ENCODE results near the gene NEURL4. TPM values are rescaled to one million over a fixed set of nuclear protein-coding genes. Genes with fewer than 3 reads are reported as not detected.
"Not testable (repeated sequence)": the region's sequence is repeated elsewhere in the genome, so short reads cannot be mapped to it uniquely, and the experiment has no call there.

NEURL4 gene
- total RNA-seq, 1 donor from 2014 or later = 28.0 TPM

DNA sequence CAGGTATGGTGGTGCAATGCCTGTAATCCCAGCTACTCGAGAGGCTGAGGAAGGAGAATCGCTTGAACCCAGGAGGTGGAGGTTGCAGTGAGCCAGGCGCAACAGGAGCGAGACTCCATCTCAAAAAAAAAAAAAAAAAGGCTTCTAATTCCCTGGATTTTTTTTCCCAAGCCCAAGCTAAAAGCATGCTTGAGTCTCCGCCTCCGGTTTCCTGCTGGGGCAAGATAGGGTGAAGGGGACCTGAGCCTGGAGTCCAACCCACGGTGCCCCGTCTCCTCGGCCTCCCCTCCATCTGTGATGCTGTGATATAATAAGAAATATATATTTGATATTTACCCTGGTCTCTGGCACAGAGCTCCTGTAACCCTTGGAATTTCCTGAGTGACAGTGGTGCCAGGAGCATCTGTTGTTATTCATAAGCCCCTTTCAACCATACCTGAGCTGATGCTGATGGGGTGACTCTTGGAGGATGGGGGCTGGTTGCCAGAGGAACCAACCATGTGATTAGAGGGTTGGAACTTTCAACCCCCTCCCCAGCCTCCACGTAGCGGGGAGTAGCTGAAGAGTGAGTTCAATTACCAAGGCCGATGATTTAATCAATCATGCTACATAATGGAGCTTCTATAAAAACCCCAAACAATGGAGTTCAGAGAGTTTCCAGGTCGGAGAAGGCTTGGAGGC, 38.9 kb upstream of the NEURL4 start:
- no peaks in the 10 kb centered on the region for H3K9me3 Mint-ChIP-seq (ENCODE audit: low read depth)
- no peak overlapping the region for H3K27ac Mint-ChIP-seq (ENCODE audit: unreplicated experiment)
- TF ChIP-seq, protein P1, sequence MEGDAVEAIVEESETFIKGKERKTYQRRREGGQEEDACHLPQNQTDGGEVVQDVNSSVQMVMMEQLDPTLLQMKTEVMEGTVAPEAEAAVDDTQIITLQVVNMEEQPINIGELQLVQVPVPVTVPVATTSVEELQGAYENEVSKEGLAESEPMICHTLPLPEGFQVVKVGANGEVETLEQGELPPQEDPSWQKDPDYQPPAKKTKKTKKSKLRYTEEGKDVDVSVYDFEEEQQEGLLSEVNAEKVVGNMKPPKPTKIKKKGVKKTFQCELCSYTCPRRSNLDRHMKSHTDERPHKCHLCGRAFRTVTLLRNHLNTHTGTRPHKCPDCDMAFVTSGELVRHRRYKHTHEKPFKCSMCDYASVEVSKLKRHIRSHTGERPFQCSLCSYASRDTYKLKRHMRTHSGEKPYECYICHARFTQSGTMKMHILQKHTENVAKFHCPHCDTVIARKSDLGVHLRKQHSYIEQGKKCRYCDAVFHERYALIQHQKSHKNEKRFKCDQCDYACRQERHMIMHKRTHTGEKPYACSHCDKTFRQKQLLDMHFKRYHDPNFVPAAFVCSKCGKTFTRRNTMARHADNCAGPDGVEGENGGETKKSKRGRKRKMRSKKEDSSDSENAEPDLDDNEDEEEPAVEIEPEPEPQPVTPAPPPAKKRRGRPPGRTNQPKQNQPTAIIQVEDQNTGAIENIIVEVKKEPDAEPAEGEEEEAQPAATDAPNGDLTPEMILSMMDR (IDR thresholded peaks at IDR 0.05) = no peak
- H3K4me1 Mint-ChIP-seq (ENCODE audit: low read depth) = no peaks in the 10 kb centered on the region
- H3K27me3 Mint-ChIP-seq (ENCODE audit: low read depth) = peaks cover 10% of the 10 kb centered on the region
- no peak overlapping the region for H3K4me3 Mint-ChIP-seq (ENCODE audit: unreplicated experiment)
- H3K36me3 Mint-ChIP-seq (ENCODE audit: low read depth) = peaks cover 2% of the 10 kb centered on the region
- DNase-seq (ENCODE audit: low spot score) = no peak

DNA sequence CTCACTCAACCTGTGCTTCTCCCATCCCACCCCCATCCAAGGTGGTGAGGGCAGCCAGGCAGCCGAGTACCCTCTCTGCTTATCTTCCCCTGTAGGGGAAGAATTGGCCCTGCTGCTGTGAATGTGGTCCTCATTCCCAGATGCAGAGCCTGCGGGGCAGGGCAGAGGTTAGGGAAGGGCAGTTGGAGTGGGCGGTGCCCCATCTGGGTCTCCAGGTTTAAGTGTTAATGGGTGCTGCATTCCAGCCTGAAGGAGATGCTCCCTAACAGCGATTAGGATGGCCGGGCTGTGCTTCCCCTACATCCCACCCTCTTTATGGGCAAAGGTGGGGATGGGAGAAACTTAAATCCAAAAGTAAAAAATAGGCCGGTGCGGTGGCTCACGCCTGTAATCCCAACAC, 37.9 kb upstream of the NEURL4 start:
- TF ChIP-seq, protein P1 (IDR thresholded peaks at IDR 0.05) = no peak
- Mint-ChIP-seq H3K4me1 (ENCODE audit: low read depth) (no peaks in the 10 kb centered on the region), H3K27ac (ENCODE audit: unreplicated experiment) (no peak overlapping the region), H3K9me3 (ENCODE audit: low read depth) (no peaks in the 10 kb centered on the region), H3K36me3 (ENCODE audit: low read depth) (peaks cover 2% of the 10 kb centered on the region), H3K27me3 (ENCODE audit: low read depth) (peaks cover 10% of the 10 kb centered on the region), H3K4me3 (ENCODE audit: unreplicated experiment) (no peak overlapping the region)
- no peak for DNase-seq (ENCODE audit: low spot score)

DNA sequence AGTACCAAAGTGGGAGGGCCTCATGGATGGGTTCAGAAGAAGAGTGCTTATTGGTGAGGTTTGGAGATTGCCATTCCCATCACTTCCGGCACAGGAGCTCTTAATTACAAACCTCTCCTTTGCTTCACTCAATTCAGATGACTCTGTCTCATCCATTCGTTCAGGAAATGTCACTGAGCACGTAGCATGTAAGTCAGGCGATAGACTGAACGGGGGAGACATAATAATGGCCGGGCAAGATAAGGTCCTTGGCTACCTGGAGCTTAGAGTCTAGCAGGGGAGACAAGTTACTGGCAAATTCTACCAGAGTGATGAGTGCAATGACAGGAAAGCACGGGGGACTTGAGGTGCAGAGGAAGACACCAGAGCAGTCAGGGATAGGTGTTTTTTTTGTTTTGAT, 36.8 kb upstream of the NEURL4 start:
- peaks cover 10% of the 10 kb centered on the region for H3K27me3 Mint-ChIP-seq (ENCODE audit: low read depth)

DNA sequence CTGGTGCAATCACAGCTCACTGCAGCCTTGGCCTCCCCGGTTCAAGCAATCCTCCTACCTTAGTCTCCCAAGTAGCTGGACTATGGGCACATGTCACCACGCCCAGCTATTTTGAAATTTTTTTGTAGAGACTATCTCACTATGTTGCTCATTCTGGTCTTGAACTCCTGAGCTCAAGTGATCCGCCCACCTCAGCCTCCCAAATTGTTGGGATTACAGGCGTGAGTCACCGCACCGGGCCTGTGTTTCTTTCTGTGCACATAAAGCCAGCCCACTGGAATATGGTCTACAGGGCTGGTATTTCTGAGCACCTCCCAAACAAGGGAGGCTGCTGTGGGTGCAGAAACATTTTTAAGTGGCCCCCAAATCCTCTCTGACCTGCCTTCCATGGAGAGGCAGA, 34.2 kb upstream of the NEURL4 start:
- Mint-ChIP-seq H3K36me3 (ENCODE audit: low read depth) (peaks cover 2% of the 10 kb centered on the region), H3K9me3 (ENCODE audit: low read depth) (no peaks in the 10 kb centered on the region)

More for the DNA sequence above, 36.8 kb upstream of the NEURL4 start:
- H3K27ac Mint-ChIP-seq (ENCODE audit: unreplicated experiment); H3K36me3 Mint-ChIP-seq (ENCODE audit: low read depth); DNase-seq (ENCODE audit: low spot score); H3K9me3 Mint-ChIP-seq (ENCODE audit: low read depth); H3K4me3 Mint-ChIP-seq (ENCODE audit: unreplicated experiment); H3K4me1 Mint-ChIP-seq (ENCODE audit: low read depth): not testable (repeated sequence)

DNA sequence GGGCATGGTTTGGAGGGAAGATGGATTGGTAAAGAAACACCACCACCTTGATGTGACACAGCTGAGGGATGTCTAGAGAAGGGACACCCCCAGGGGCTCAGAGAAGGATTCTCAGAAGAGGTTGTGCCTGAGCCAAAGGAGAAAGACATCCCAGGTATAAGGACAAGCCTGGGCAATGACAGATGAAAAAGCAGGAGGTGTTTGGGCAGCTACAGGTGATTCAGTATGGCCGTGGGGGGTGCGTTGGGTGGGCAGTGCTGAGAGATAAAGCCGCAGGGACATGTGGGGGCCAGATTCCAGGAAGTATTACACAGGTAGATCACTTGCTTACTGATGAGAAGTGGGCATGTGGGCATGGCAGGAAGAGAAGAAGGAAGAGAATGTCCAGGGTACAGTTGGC, 32.8 kb upstream of the NEURL4 start:
- H3K9me3 Mint-ChIP-seq (ENCODE audit: low read depth) = no peaks in the 10 kb centered on the region
- no peaks in the 10 kb centered on the region for H3K36me3 Mint-ChIP-seq (ENCODE audit: low read depth)
- TF ChIP-seq, protein P1 (IDR thresholded peaks at IDR 0.05) = no peak
- no peak overlapping the region for H3K27ac Mint-ChIP-seq (ENCODE audit: unreplicated experiment)
- H3K4me3 Mint-ChIP-seq (ENCODE audit: unreplicated experiment) = no peak overlapping the region
- no peak for DNase-seq (ENCODE audit: low spot score)
- H3K4me1 Mint-ChIP-seq (ENCODE audit: low read depth) = no peaks in the 10 kb centered on the region
- no peaks in the 10 kb centered on the region for H3K27me3 Mint-ChIP-seq (ENCODE audit: low read depth)

More for the DNA sequence above, 34.2 kb upstream of the NEURL4 start:
- Mint-ChIP-seq H3K27me3 (ENCODE audit: low read depth) (no peaks in the 10 kb centered on the region), H3K27ac (ENCODE audit: unreplicated experiment) (no peak overlapping the region), H3K4me1 (ENCODE audit: low read depth) (no peaks in the 10 kb centered on the region), H3K4me3 (ENCODE audit: unreplicated experiment) (no peak overlapping the region)
- no peak for DNase-seq (ENCODE audit: low spot score)
- TF ChIP-seq, protein P1 (IDR thresholded peaks at IDR 0.05) = no peak

DNA sequence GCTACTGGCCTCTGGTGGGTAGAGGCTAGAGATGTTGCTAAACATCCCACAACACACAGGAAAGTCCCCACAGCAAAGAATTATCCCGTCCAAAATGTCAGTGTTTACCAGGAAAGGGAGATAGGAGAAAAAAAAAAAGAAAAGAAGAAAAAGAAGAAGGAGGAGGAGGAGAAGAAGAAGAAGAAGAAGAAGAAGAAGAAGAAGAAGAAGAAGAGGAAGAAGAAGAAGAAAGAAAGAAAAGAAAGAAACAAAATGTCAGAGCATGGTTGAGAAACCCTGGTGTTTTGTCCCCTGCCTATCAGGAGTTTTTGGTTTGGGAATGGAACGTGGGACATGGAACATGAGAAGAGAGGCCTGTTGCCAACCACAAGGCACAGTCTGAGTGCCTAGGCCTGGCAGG, 28.2 kb upstream of the NEURL4 start:
- DNase-seq (ENCODE audit: low spot score) = no peak
- Mint-ChIP-seq H3K4me3 (ENCODE audit: unreplicated experiment) (no peak overlapping the region), H3K4me1 (ENCODE audit: low read depth) (peaks cover 30% of the 10 kb centered on the region), H3K27ac (ENCODE audit: unreplicated experiment) (no peak overlapping the region), H3K9me3 (ENCODE audit: low read depth) (no peaks in the 10 kb centered on the region), H3K27me3 (ENCODE audit: low read depth) (no peaks in the 10 kb centered on the region), H3K36me3 (ENCODE audit: low read depth) (no peaks in the 10 kb centered on the region)
- TF ChIP-seq, protein P1 (IDR thresholded peaks at IDR 0.05) = no peak

Data from chondrocyte (in vitro differentiated cells).